Activated CD4-positive, alpha-beta T cell treated with anti-CD3 and anti-CD28 coated beads, Interleukin-2, amount 50 U/mL, for 1 hour (primary cell): Measurements from ENCODE around the gene NEUROD1.
"Not testable (repeated sequence)": the region's sequence is repeated elsewhere in the genome, so short reads cannot be mapped to it uniquely, and the experiment has no call there.

Experiments used
- DNase-seq: peaks from one replicate; pipeline ENCODE4 v3.0.0-alpha.2; 2020

NEUROD1 gene

GRCh38 chr2:181680055-181680936 is at the start of gene NEUROD1:
TSS of gene NEUROD1 (minus strand) at chr2:181680517. CDS start at chr2:181678860, 1,657 bp downstream.
- no peak for DNase-seq

- DNase-seq, result no peak
These were observed 45.2 kb upstream of the NEUROD1 start for GRCh38 chr2:181725476-181725875.

- no peak for DNase-seq
These were observed 44.3 kb upstream of the NEUROD1 start for GRCh38 chr2:181724662-181725061.

- no peak for DNase-seq
These were observed 43.4 kb upstream of the NEUROD1 start for GRCh38 chr2:181723731-181724130.

DNA sequence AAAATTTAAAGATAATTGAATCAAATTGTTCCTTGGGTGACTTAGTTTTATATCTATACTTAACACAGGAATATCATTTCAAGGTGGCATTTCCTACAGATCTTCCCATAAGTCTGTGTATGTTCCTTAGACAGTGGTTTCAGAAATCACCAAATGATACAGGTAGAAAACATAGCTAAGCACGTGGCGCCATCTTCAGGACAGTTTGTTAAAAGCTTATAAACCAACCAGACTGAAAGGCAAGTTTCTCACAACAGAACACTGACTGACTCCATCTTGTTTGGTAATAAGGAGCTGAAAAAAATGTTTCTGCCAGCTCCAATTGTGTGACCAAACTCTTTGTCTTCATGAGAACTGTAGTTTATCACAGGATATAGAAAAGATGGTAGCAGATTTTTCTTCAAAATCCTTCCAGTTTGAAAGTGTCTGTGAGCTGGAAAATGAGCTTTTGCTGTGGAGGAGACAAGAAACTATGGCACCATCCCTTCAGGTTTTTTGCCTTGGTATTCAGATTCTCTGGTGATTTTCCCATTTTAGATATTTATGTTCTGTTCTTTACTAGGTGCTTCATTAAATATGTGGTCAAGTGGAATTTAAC is 34.8 kb upstream of the NEUROD1 start:
- peak; percentile 65 for DNase-seq

GRCh38 chr2:181711051-181711450 is 30.7 kb upstream of the NEUROD1 start:
- DNase-seq, result not testable (repeated sequence)

DNA sequence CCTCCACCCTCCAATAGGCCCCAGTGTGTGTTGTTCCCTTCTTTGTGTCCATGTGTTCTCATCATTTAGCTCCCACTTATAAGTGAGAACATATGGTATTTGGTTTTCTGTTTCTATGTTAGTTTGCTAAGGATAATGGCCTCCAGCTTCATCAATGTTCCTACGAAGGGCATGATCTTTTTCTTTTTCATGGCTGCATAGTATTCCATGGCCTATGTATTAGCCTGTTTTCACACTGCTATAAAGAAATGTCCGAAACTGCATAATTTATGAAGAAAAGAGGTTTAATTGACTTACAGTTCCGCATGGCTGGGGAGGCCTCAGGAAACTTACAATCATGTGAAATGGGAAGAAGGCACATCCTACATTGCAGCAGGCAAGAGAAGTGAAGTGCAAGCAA is 22.2 kb upstream of the NEUROD1 start:
- not testable (repeated sequence) for DNase-seq

GRCh38 chr2:181698223-181698622 is 17.9 kb upstream of the NEUROD1 start:
- DNase-seq, result no peak

DNA sequence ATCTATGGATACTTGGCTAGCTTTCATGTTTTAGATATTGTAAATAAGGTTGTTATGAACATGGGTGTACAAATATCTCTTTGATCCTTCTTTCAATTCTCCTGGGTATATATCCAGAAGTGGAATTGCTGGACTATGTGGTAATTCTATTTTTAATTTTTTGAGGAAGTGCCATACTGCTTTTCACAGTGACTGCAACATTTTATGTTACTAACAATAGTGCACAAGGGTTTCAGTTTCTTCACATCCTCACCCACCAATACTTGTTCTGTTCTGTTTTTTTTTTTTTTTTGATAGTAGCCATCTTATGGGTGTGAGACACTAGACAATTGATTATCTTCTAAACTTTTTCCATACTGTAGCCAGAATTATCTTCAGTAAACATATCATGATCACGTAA is 17.3 kb upstream of the NEUROD1 start:
- DNase-seq, result no peak

DNA sequence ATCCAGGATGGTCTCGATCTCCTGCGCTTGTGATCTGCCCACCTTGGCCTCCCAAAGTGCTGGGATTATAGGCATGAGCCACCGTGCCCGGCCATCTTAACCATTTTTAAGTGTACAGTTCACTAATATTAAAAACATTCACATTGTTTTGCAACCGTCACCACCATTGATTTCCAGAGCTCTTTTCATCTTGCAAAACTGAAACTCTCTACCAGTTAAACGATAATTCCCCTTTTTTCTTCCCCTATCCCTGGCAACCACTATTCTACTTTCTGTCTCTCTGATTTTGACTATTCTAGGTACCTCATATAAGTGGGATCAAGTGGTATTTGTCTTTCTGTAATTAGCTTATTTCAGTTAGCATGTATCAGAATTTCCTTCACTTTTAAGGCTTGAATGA is 16.8 kb upstream of the NEUROD1 start:
- no peak for DNase-seq

DNA sequence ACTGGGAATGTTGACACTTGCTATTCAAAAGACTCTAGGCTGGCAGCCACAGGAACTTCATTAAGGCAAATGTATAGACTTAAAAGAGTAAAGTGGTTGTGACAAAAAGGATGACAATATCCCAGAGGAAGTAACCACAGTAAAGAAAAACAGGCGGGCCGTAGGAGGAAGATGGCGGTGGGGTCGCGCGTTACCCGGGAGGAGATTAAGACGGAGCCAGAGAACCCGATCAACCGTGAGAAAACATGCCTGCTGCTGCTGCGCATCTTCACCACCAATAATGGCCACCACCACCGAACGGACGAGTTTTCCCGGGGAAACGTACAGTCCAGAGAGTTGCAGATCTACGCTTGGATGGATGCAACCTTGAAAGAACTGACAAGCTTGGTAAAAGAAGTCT is 14.0 kb upstream of the NEUROD1 start:
- DNase-seq, result no peak

DNA sequence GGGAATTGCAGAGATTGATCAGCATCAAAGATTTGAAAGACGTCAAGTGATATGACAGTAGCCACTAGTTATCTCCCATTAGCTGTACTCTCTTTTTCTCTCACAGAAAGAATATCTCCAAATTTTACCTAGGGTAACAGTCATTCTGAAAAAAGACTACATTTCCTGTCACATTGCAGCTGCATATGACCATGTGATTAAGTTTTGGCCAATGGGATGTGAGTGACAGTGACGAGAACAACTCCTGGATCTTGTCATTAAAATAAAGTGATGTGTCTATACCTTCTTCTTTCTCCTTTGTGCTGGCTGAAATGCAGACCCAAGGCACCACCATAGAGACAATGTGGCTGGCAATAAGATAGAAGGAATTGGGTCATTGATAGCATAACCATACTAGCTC is 10.5 kb upstream of the NEUROD1 start:
- no peak for DNase-seq

- no peak for DNase-seq
These were observed 6.4 kb upstream of the NEUROD1 start for GRCh38 chr2:181686576-181687185.

DNA sequence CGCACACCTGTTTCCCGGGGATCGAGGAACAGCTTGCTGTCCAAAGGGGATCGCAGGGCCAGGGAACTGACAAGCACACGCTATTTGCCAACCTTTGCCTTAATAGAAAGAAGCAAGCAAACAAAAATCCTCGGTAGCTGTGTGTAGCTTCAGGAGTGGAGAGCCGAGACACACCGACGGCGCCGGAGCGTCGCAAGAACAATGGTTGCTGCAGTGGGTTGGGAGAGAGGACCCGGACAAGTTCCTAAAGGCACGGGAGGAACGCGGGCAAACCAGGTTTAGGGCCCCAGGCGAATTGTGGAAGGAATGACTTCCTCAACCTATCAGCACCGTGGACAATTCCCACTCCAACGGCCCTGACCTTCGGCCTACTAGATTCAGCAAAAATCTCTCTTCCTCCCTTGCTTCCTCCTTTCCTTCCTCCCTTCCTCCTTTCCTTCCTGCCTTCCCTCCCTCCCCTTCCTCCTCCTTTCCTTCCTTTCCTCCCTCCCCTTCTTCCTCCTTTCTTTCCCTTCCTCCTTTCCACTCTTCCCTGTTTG is 4.9 kb upstream of the NEUROD1 start:
- DNase-seq, result no peak

- no peak for DNase-seq
These were observed 4.3 kb upstream of the NEUROD1 start for GRCh38 chr2:181684454-181685149.

GRCh38 chr2:181683518-181684453 is 3.5 kb upstream of the NEUROD1 start:
- no peak for DNase-seq

DNA sequence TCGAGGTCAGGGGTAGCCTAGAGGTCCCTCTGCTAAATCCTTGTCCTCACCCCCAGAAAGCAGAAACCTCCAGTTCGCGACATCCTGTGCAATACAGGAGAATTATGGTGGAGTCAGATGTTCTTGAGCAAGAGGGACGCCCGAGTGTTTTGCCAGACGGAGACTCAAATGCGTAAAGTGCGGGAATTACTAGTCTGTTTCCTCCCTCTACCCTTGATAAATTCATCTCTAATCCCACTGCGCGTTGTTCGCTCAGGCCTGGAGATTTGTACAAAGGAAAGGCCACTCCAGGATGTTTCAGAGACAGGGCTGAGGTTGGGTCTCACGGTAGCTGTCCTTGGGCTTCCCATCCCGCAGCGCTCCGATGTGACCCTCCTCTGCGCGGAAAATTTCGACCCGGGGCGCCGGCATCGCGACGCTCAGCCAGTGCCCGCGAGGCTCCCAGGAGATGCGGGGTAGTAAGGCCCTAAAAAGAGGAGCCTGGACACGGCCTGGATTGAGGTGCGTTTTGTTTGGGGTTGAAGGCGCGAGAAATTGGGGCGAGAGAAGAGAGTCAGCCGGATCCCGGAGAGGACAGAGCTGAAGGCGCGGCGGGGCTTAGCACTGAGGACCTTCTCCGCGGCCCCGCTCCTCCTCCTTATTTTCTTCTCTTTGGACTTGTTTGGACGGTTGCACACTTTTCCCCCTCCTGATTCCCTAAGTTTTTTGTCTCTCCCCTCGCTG is 2.6 kb upstream of the NEUROD1 start:
- DNase-seq, result no peak

- no peak for DNase-seq
These were observed 1.9 kb upstream of the NEUROD1 start for GRCh38 chr2:181682026-181682789.

- no peak for DNase-seq
These were observed 857 bp upstream of the NEUROD1 start for GRCh38 chr2:181680937-181681811.
